Upper lobe of left lung (tissue), 6 donors: ENCODE results near the gene HAUS8. TPM values are rescaled to one million over a fixed set of nuclear protein-coding genes. Genes with fewer than 3 reads are reported as not detected.

ENCODE experiments used
- ATAC-seq, 2 donors: fragments of 200-7000 bp; cut with Tn5 transposase; one replicate each; pipeline ENCODE4 v1.9.1; 2022; ENCODE audit warnings: mild to moderate bottlenecking in 2 of 2, moderate library complexity in 2 of 2; ENCODE audit not compliant: low FRiP score in 2 of 2
- DNase-seq, 2 donors: peaks; one replicate each; pipeline ENCODE4 v3.0.0-alpha.2; 2019 to 2020
- H3K27ac ChIP-seq, 4 donors: fragments of 200-600 bp; sonication (generic); one replicate each; pipeline ENCODE4 v1.5.1; 2016 to 2019
- H3K27me3 ChIP-seq, 4 donors: fragments of 200-600 bp; sonication (generic); one replicate each; pipeline ENCODE4 v1.5.1; 2017 to 2019
- H3K36me3 ChIP-seq, 4 donors: fragments of 200-600 bp; sonication (generic); one replicate each; pipeline ENCODE4 v1.5.1; 2016 to 2019
- H3K4me1 ChIP-seq, 4 donors: fragments of 200-600 bp; sonication (generic); one replicate each; pipeline ENCODE4 v1.5.1; 2018 to 2019
- H3K4me3 ChIP-seq, 4 donors: fragments of 200-600 bp; sonication (generic); one replicate each; pipeline ENCODE4 v1.5.1; 2017 to 2019; ENCODE audit warnings: mild to moderate bottlenecking in 2 of 4, moderate library complexity in 1 of 4
- H3K9me3 ChIP-seq, 4 donors: fragments of 200-600 bp; sonication (generic); one replicate each; pipeline ENCODE4 v1.5.1; 2018 to 2019
- CTCF ChIP-seq, 6 experiments: fragments of 450-650 bp in 4 of 6; fragments of 200-600 bp in 2 of 6; sonication (generic) in 2 of 6; IDR thresholded peaks; one replicate each; pipeline ENCODE4 v1.5.1; 2016 to 2019; ENCODE audit warnings: antibody characterized with exemption in 6 of 6
- EP300 ChIP-seq, 4 donors: sonication (generic); formaldehyde crosslinking; IDR thresholded peaks; one replicate each; pipeline ENCODE4 v1.5.1; 2017; ENCODE audit warnings: antibody characterized with exemption in 4 of 4, control low read depth in 2 of 4
- POLR2A ChIP-seq, 4 donors: fragments of 450-650 bp; IDR thresholded peaks; one replicate each; pipeline ENCODE4 v1.5.1; 2016 to 2017; ENCODE audit warnings: antibody characterized with exemption in 4 of 4, mild to moderate bottlenecking in 2 of 4
- POLR2AphosphoS5 ChIP-seq, 2 donors: sonication (generic); formaldehyde crosslinking; IDR thresholded peaks; one replicate each; pipeline ENCODE4 v1.5.1; 2017; ENCODE audit warnings: antibody characterized with exemption in 2 of 2
- WGBS, 2 donors: methylation state at CpG; one replicate each; pipeline ENCODE4 v1.1.5; 2017 to 2018; 5-methylcytosine and 5-hydroxymethylcytosine counted together
- total RNA-seq, 6 donors: library from RNA; depleted of rRNA in 4 of 6; stranded (reverse); fragments of >200 nt in 4 of 6; gene quantifications; one replicate each; pipeline versions ENCODE4 v1.1.0 to v1.2.1, GENCODE V29; 2016 to 2021
- donor health status: DM: no; HTN: no; CAD: no; lungs with moderate emphysema.
- donor health status: DM: no; HTN: yes; CAD: no; lungs with severe emphysema.

HAUS8 gene
- total RNA-seq, 6 donors from 2014 or later = 4.9 to 21.0 (median 8.7) TPM

GRCh38 chr19:17035842-17036424, 39.3 kb downstream of the HAUS8 start:
- peak in 1 of 2 donors; percentile 38 for ATAC-seq
- 72 to 82% methylated on average over 10 to 15 of the region's 15 CpGs for WGBS, 2 donors
- peak in 1 of 2 donors; percentile 48 for DNase-seq

DNA sequence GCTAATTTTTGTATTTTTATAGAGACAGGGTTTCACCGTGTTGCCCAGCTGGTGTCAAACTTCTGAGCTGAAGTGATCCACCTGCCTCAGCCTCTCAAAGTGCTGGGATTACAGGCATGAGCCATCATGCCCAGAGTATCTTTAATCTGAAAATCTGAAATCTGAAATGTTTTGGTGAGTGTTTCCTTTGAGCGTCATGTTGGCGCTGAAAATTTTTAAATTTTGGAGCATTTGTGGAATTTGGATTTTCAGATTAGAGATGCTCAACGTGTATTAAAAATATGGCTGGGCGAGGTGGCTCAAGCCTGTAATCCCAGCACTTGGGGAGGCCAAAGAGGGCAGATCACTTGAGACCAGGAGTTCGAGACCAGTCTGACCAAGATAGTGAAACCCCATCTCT, 43.5 kb downstream of the HAUS8 start:
- TF ChIP-seq CTCF (IDR thresholded peaks at IDR 0.05) (no peak), POLR2A (IDR thresholded peaks at IDR 0.05) (no peak), EP300 (IDR thresholded peaks at IDR 0.05) (no peak), POLR2AphosphoS5 (IDR thresholded peaks at IDR 0.05) (no peak)
- no peaks in the 10 kb centered on the region for H3K36me3 ChIP-seq
- no peak overlapping the region for H3K4me3 ChIP-seq
- H3K27ac ChIP-seq = no peak overlapping the region
- DNase-seq (no peak), ATAC-seq (no peak)
- H3K27me3 ChIP-seq = no peaks in the 10 kb centered on the region
- H3K4me1 ChIP-seq = peaks cover 7 to 9% (median 7%) of the 10 kb centered on the region in 4 donors
- no peaks in the 10 kb centered on the region for H3K9me3 ChIP-seq
- WGBS, 2 donors = 80 to 82% methylated on average over 6 of the region's 6 CpGs

More at GRCh38 chr19:17035842-17036424, 39.3 kb downstream of the HAUS8 start:
- H3K27me3 ChIP-seq = no peaks in the 10 kb centered on the region
- no peak overlapping the region for H3K27ac ChIP-seq
- H3K36me3 ChIP-seq = no peaks in the 10 kb centered on the region
- TF ChIP-seq EP300 (IDR thresholded peaks at IDR 0.05) (no peak), POLR2AphosphoS5 (IDR thresholded peaks at IDR 0.05) (no peak), CTCF (IDR thresholded peaks at IDR 0.05) (no peak), POLR2A (IDR thresholded peaks at IDR 0.05) (no peak)
- no peak overlapping the region for H3K4me3 ChIP-seq
- no peaks in the 10 kb centered on the region for H3K4me1 ChIP-seq
- H3K9me3 ChIP-seq = no peaks in the 10 kb centered on the region

GRCh38 chr19:17027535-17027975, 47.7 kb downstream of the HAUS8 start:
- WGBS, 2 donors = 60 to 61% methylated on average over 7 of the region's 7 CpGs
- Histone ChIP-seq H3K27me3 (no peaks in the 10 kb centered on the region), H3K27ac (peak overlapping the region in 2 of 4 donors; percentile 65 to 77), H3K36me3 (no peaks in the 10 kb centered on the region), H3K4me3 (no peak overlapping the region), H3K4me1 (peaks cover 14 to 37% (median 18%) of the 10 kb centered on the region in 4 donors), H3K9me3 (peaks cover 0 to 17% (median 0%) of the 10 kb centered on the region in 4 donors)
- ATAC-seq (no peak), DNase-seq (no peak)
- no peak for TF ChIP-seq POLR2AphosphoS5 (IDR thresholded peaks at IDR 0.05)
- TF ChIP-seq EP300 (IDR thresholded peaks at IDR 0.05) = no peak
- TF ChIP-seq POLR2A (IDR thresholded peaks at IDR 0.05) = no peak
- no peak for TF ChIP-seq CTCF (IDR thresholded peaks at IDR 0.05)

GRCh38 chr19:17026706-17027534, 48.3 kb downstream of the HAUS8 start, which contains the start of gene CPAMD8:
Gene CPAMD8 (minus strand): TSS chr19:17026810. CDS start chr19:17026642, 168 bp downstream.
- Histone ChIP-seq H3K4me1 (peaks cover 21 to 42% (median 25%) of the 10 kb centered on the region in 4 donors), H3K27ac (peak within 1 kb of the TSS; percentile 32 to 77 (median 64)), H3K9me3 (peaks cover 0 to 17% (median 0%) of the 10 kb centered on the region in 4 donors), H3K4me3 (peak within 1 kb of the TSS; percentile 6 to 58 (median 54)), H3K36me3 (no peaks in the 10 kb centered on the region), H3K27me3 (no peaks in the 10 kb centered on the region)
- DNase-seq (peak; percentile 31 to 84), ATAC-seq (peak in 1 of 2 donors; percentile 4)
- WGBS, 2 donors = 14 to 82% methylated on average over 2 to 15 of the region's 67 CpGs
- TF ChIP-seq EP300 (IDR thresholded peaks at IDR 0.05) = no peak
- no peak for TF ChIP-seq POLR2A (IDR thresholded peaks at IDR 0.05)
